Measurements from ENCODE around the gene AGPAT2.

GRCh38 chr9:136703276-136703860 lies 16.1 kb upstream of the AGPAT2 start:
- TF ChIP-seq CTCF (IDR thresholded peaks at IDR 0.05), result no peak
- no peak for TF ChIP-seq ZFX (IDR thresholded peaks at IDR 0.05; ENCODE audit: borderline replicate concordance)

All from 22Rv1 (cell line).